SK-N-SH treated with all-trans-retinoic acid at 6 μM for 48 hours (cell line): Measurements from ENCODE around the gene TMEM203.
A peak's percentile ranks its signal among the peaks of the same experiment; 100 is the strongest.

Source experiments
- ATAC-seq: fragments of 200-7000 bp; cut with Tn5 transposase; 3 replicates; pipeline ENCODE4 v1.9.1; 2020; ENCODE audit warnings: mild to moderate bottlenecking, moderate library complexity
- BACH2 ChIP-seq: fragments of 250-450 bp; sonication (Bioruptor Pico); IDR thresholded peaks from 2 replicates; pipeline ENCODE4 v1.9.0; 2021; ENCODE audit warnings: mild to moderate bottlenecking, borderline replicate concordance
- CREB5 ChIP-seq: fragments of 250-450 bp; sonication (Bioruptor Pico); IDR thresholded peaks from 2 replicates; pipeline ENCODE4 v1.5.1; 2020; ENCODE audit warnings: low read depth, mild to moderate bottlenecking, moderate library complexity
- CSRNP3 ChIP-seq: fragments of 250-450 bp; sonication (Bioruptor Pico); IDR thresholded peaks from 2 replicates; pipeline ENCODE4 v1.5.1; 2021; ENCODE audit warnings: mild to moderate bottlenecking, moderate library complexity
- GLIS3 ChIP-seq: fragments of 250-450 bp; sonication (Bioruptor Pico); IDR thresholded peaks from 2 replicates; pipeline ENCODE4 v1.5.0; 2020; ENCODE audit warnings: mild to moderate bottlenecking, moderate library complexity
- ISL1 ChIP-seq: fragments of 250-450 bp; sonication (Bioruptor Pico); IDR thresholded peaks from 2 replicates; pipeline ENCODE4 v2.1.2; 2022; ENCODE audit warnings: mild to moderate bottlenecking, moderate library complexity
- OSR1 ChIP-seq: fragments of 250-450 bp; sonication (Bioruptor Pico); IDR thresholded peaks from 2 replicates; pipeline ENCODE4 v1.8.0; 2022; ENCODE audit warnings: moderate library complexity, mild to moderate bottlenecking, inconsistent platforms
- RARB ChIP-seq: fragments of 250-450 bp; sonication (Bioruptor Pico); IDR thresholded peaks from 2 replicates; pipeline ENCODE4 v1.8.0; 2021; ENCODE audit warnings: mild to moderate bottlenecking, moderate library complexity
- SNAI2 ChIP-seq: fragments of 250-450 bp; sonication (Bioruptor Pico); IDR thresholded peaks from 2 replicates; pipeline ENCODE4 v1.5.0; 2020; ENCODE audit warnings: mild to moderate bottlenecking, moderate library complexity
- TOX ChIP-seq: fragments of 250-450 bp; sonication (Bioruptor Pico); IDR thresholded peaks from 2 replicates; pipeline ENCODE4 v1.8.0; 2021; ENCODE audit warnings: mild to moderate bottlenecking, moderate library complexity, borderline replicate concordance
- ZC3H10 ChIP-seq: fragments of 250-450 bp; sonication (Bioruptor Pico); IDR thresholded peaks from 2 replicates; pipeline ENCODE4 v1.5.1; 2021; ENCODE audit warnings: mild to moderate bottlenecking, moderate library complexity
- ZFP3 ChIP-seq: fragments of 250-450 bp; sonication (Bioruptor Pico); IDR thresholded peaks from 2 replicates; pipeline ENCODE4 v1.5.0; 2020; ENCODE audit warnings: mild to moderate bottlenecking, moderate library complexity
- ZFP30 ChIP-seq: fragments of 450-650 bp; formaldehyde crosslinking; IDR thresholded peaks from 2 replicates; pipeline ENCODE4 v1.5.0; 2022; ENCODE audit warnings: mild to moderate bottlenecking, moderate library complexity
- ZNF565 ChIP-seq: fragments of 450-650 bp; formaldehyde crosslinking; conservative IDR thresholded peaks from 2 replicates; pipeline ENCODE4 v1.5.0; 2020; ENCODE audit warnings: low read depth, mild to moderate bottlenecking, moderate library complexity
- ZNF70 ChIP-seq: fragments of 450-650 bp; formaldehyde crosslinking; IDR thresholded peaks from 2 replicates; pipeline ENCODE4 v1.5.0; 2020; ENCODE audit warnings: mild to moderate bottlenecking, moderate library complexity
- ZNF8 ChIP-seq: fragments of 450-650 bp; formaldehyde crosslinking; IDR thresholded peaks from 2 replicates; pipeline ENCODE4 v1.5.0; 2020; ENCODE audit warnings: mild to moderate bottlenecking, moderate library complexity
- TF ChIP-seq, protein P1 (sequence below): fragments of 250-450 bp; sonication (Bioruptor Pico); IDR thresholded peaks from 2 replicates; pipeline ENCODE4 v1.5.0; 2020; ENCODE audit warnings: mild to moderate bottlenecking, moderate library complexity

TMEM203 gene

DNA sequence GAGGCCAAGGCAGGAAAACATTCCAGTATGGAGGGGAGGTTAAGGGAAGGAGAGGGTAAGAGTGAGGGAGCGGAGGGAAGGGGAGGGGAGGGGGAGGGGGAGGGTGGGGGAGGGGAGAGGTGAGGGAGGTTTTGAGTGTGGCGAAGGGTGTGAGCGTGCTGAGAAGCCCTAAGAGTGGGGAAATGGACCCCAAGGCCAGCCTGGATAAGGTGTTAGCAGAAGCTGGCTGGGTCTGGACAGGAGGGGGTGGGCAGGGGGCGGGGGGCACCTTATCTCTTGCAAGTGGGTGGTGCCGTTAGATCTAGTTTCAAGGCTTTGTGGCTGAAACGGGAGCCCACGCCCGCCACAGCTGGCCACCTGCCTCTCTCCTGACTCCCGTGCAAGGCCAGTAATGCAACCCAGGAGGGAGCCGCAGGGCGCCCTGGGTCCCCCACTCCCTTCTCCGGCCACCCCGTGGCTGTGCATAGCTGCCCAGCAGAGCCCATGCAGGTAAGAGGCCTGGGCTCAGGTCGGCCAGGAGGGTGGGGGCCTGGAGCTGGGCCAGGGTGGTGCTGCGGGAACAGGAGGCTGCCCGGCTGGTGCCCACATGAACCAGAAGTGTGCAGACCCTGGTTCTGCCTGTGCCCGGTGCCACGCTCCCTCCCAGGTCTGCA, 22.5 kb upstream of the TMEM203 start (continued):
- TF ChIP-seq CSRNP3 (CRISPR knock-in tag) (no peak), RARB (CRISPR knock-in tag) (no peak)
- TF ChIP-seq, all 23 proteins: peak for 0

DNA sequence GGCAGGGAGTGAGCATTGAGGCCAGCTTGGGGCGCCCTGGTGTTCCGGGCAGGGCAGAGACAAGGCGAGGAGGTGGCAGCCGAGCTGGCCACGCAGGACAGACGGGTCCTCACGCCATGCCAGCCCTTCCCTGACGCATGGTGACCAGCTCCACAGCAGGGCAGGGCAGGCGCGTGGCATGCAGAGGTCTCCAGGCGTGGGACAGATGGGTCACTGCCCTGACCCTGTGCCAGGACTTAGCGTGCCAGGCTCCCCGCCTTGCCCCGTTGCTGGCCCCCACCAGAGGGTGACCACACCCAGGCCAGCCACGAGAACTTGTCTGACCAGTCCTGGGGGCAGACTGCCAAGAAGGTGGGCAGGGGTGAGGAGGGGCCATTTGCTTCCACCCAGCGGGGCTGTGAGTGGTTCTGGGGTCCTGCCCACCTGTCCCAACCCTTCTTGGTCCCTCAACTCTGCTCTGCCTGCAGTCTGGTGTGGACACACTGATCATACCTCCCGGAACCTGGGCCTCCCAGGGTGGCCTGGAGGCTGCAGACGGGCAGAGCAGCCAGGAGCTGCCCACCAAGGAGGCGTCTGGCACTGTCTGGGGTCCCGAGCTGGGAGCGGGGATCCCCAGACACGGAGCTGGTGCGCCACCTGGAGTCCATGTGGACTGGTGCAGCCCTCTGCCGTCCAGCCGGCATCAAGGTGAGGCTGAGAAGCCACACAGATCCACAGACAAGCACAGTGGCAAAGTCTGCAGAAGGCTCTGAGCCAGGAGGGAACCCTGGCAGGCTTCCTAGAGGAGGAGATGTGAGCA, 21.8 kb upstream of the TMEM203 start, which contains the start of gene RNF224:
TSS of gene RNF224 (plus strand) at position 449 of the 799 bp plus-strand sequence. CDS start 834 bp downstream, outside the sequence.
- TF ChIP-seq ZC3H10 = no peak
- no peak for TF ChIP-seq BACH2 (CRISPR knock-in tag)
- TF ChIP-seq, protein P1, sequence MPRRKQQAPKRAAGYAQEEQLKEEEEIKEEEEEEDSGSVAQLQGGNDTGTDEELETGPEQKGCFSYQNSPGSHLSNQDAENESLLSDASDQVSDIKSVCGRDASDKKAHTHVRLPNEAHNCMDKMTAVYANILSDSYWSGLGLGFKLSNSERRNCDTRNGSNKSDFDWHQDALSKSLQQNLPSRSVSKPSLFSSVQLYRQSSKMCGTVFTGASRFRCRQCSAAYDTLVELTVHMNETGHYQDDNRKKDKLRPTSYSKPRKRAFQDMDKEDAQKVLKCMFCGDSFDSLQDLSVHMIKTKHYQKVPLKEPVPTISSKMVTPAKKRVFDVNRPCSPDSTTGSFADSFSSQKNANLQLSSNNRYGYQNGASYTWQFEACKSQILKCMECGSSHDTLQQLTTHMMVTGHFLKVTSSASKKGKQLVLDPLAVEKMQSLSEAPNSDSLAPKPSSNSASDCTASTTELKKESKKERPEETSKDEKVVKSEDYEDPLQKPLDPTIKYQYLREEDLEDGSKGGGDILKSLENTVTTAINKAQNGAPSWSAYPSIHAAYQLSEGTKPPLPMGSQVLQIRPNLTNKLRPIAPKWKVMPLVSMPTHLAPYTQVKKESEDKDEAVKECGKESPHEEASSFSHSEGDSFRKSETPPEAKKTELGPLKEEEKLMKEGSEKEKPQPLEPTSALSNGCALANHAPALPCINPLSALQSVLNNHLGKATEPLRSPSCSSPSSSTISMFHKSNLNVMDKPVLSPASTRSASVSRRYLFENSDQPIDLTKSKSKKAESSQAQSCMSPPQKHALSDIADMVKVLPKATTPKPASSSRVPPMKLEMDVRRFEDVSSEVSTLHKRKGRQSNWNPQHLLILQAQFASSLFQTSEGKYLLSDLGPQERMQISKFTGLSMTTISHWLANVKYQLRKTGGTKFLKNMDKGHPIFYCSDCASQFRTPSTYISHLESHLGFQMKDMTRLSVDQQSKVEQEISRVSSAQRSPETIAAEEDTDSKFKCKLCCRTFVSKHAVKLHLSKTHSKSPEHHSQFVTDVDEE = no peak
- no peak for TF ChIP-seq ZNF70 (CRISPR knock-in tag)
- no peak for TF ChIP-seq GLIS3 (CRISPR knock-in tag)
- TF ChIP-seq CSRNP3 (CRISPR knock-in tag) = no peak
- TF ChIP-seq TOX (CRISPR knock-in tag) = no peak
- no peak for TF ChIP-seq OSR1 (CRISPR knock-in tag)
- peak; percentile 67 for ATAC-seq

DNA sequence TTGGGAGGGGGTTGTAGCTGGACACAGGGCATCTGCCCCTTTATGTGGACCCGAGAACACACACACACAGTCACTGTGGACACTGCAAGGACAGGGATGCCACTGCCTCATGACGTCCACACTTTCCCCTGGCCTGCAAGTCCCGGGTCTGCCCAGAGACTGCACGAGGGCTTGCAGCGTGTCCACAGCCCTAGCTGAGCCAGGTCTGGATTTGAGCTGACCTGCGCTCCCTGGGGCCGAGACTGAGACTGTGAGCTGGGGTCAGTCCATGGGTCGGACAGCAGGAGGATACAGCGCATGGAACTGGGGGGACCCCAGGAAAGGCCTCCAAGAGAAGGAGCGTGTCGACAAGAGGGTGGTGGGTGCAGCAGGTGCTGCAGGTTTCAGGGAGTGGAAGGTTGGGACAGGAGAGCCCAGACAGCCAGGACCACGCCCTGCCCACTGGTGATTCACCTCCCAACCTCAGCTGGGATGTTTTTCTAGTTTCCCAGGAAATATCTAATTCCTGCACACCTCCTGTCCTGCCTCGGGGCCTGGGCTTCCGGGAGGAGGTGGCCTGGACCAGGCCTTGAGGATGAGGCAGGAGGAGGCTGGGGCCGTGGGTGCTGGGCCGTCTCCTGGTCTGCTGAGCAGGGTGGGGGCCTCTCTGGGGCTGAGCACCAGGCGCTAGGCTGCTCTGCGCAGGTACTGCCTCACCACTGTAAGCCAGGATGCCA, 21.0 kb upstream of the TMEM203 start:
- ATAC-seq = no peak
- TF ChIP-seq ZNF565 (CRISPR knock-in tag) = no peak
- TF ChIP-seq SNAI2 = no peak
- TF ChIP-seq ZFP30 (CRISPR knock-in tag) = no peak
- no peak for TF ChIP-seq TOX (CRISPR knock-in tag)
- TF ChIP-seq ZFP3 (CRISPR knock-in tag) = peak; percentile 82; the same call in 1 of the 2 replicates

- TF ChIP-seq ISL1 (CRISPR knock-in tag) = no peak
- no peak for TF ChIP-seq ZNF565 (CRISPR knock-in tag)
- no peak for TF ChIP-seq ZNF8 (CRISPR knock-in tag)
- TF ChIP-seq CREB5 = no peak
- no peak for TF ChIP-seq CSRNP3 (CRISPR knock-in tag)
- TF ChIP-seq, all 23 proteins: peak for 0
- ATAC-seq = no peak
Measured at GRCh38 chr9:137225699-137226331, 20.4 kb upstream of the TMEM203 start.
